ENCODE results near the gene PPT1. TPM values are rescaled to one million over a fixed set of nuclear protein-coding genes. Genes with fewer than 3 reads are reported as not detected.
A peak's percentile ranks its signal among the peaks of the same experiment; 100 is the strongest.

The PPT1 gene
- polyA plus RNA-seq, 1 of the 3 experiments (the other 2 are of a cell fraction): 26.0 TPM

DNA sequence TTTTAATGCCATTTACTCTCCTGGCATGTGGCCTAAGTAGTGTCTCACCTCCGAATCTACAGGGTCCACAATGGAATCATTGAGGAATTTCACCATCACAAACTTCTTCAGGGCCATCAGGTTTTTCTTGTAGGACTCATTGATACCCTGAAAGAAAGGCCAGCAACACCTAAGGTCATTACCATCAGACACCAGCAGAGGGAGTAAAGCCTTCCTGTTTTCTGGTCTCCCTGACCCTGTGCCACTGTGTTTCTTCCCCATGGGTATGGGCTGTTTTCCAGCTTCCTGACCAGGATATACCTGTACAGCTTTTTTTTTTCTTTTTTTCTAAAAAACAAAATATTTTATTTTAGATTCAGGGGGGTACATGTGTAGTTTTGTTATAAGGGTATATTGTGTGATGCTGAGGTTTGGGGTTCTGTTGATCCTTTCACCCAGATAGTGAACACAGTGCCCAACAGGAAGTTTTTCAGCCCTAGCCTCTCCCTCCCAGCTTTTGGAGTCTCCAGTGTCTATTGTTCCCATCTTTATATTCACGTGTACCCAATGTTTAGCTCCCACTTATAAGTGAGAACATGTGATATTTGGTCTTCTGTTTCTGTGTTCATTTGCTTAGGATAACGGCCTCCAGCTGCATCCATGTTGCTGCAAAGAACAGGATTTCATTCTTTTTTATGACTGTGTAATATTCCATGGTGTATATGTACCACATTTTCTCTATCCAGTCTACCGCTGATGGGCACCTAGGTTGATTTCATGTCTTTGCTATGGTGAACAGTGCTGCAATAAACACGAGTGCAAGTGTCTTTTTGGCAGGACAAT, 18.3 kb downstream of the PPT1 start:
- DNase-seq: peak; percentile 70
- CTCF ChIA-PET: interaction anchor here (0.7 to 3.5 kb wide), 18 partner anchors 9 to 359 kb away, joined by 3 to 47 read pairs (median 5); partner anchors contain the start of gene COL9A2
- WGBS (ENCODE audit: low lambda C conversion rate): 86% methylated on average over 5 of the region's 5 CpGs
- H3K4me1 ChIP-seq (ENCODE audit: control insufficient read depth in 1 of 2, insufficient read depth in 2 of 2, low read depth in 1 of 2, low read length in 1 of 2): peaks cover 0 to 5% of the 10 kb centered on the region in 2 experiments; a peak in 1 of 4 replicates
- no peak overlapping the region for H3K4me3 ChIP-seq (ENCODE audit: low read depth in 2 of 2, low read length in 1 of 2)
- H3K27me3 ChIP-seq (ENCODE audit: insufficient read depth): no peaks in the 10 kb centered on the region
- no peak overlapping the region for H3K9ac ChIP-seq
- H3K36me3 ChIP-seq (replicated peaks in 1 of 2; ENCODE audit: control insufficient read depth in 1 of 2, insufficient read depth in 2 of 2, low read length in 1 of 2): peaks cover 33 to 47% of the 10 kb centered on the region in 2 experiments
- H3K79me2 ChIP-seq (ENCODE audit: insufficient read depth): no peaks in the 10 kb centered on the region
- no peaks in the 10 kb centered on the region for H4K20me1 ChIP-seq (ENCODE audit: insufficient read depth)
- H2AFZ ChIP-seq (ENCODE audit: low read depth): no peak overlapping the region
- H3K9me3 ChIP-seq: no peaks in the 10 kb centered on the region
- peaks cover 42% of the 10 kb centered on the region for H3F3A ChIP-seq (replicated peaks; ENCODE audit: insufficient read depth)
- H3K27ac ChIP-seq (ENCODE audit: low read depth in 2 of 2, low read length in 1 of 2): no peak overlapping the region
- POLR2A ChIA-PET: interaction anchor here (0.6 kb wide), 1 partner anchor 262 kb away, joined by 3 read pairs; no protein-coding TSS in a partner anchor
- H3K4me2 ChIP-seq: no peak overlapping the region
- no peaks in the 10 kb centered on the region for H3K9me2 ChIP-seq
- TF ChIP-seq EP300 (IDR thresholded peaks at IDR 0.05; ENCODE audit: borderline replicate concordance in 1 of 2, low read depth in 1 of 2, low read length in 1 of 2) (no peak), TAF1 (IDR thresholded peaks at IDR 0.05; ENCODE audit: borderline replicate concordance, low read depth, low read length) (no peak), FOSL2 (IDR thresholded peaks at IDR 0.05; ENCODE audit: borderline replicate concordance, low read depth) (no peak), FOXJ3 (CRISPR knock-in tag; IDR thresholded peaks at IDR 0.05) (no peak), SIN3A (IDR thresholded peaks at IDR 0.05; ENCODE audit: borderline replicate concordance, low read depth, low read length) (no peak), NRF1 (IDR thresholded peaks at IDR 0.05; ENCODE audit: low read depth, low read length) (no peak), MEF2A (IDR thresholded peaks at IDR 0.05; ENCODE audit: borderline replicate concordance, low read depth) (no peak), SMC3 (IDR thresholded peaks at IDR 0.05; ENCODE audit: low read depth, low read length) (peak; percentile 45), YY1 (IDR thresholded peaks at IDR 0.05; ENCODE audit: low read depth) (no peak), RXRA (IDR thresholded peaks at IDR 0.05; ENCODE audit: borderline replicate concordance, low read depth) (no peak), JUND (IDR thresholded peaks at IDR 0.05) (no peak), FOXM1 (IDR thresholded peaks at IDR 0.05; ENCODE audit: low read depth) (no peak), TCF12 (IDR thresholded peaks at IDR 0.05) (no peak), EZH2phosphoT487 (IDR thresholded peaks at IDR 0.05; ENCODE audit: borderline replicate concordance, low read depth) (no peak), RAD21 (IDR thresholded peaks at IDR 0.05; ENCODE audit: low read length) (peak; percentile 58), POLR2AphosphoS5 (IDR thresholded peaks at IDR 0.05; ENCODE audit: low read depth, low read length) (no peak)
- TF ChIP-seq, protein P1, sequence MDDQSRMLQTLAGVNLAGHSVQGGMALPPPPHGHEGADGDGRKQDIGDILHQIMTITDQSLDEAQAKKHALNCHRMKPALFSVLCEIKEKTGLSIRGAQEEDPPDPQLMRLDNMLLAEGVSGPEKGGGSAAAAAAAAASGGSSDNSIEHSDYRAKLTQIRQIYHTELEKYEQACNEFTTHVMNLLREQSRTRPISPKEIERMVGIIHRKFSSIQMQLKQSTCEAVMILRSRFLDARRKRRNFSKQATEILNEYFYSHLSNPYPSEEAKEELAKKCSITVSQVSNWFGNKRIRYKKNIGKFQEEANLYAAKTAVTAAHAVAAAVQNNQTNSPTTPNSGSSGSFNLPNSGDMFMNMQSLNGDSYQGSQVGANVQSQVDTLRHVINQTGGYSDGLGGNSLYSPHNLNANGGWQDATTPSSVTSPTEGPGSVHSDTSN (IDR thresholded peaks at IDR 0.05): no peak
- TF ChIP-seq, protein P2, sequence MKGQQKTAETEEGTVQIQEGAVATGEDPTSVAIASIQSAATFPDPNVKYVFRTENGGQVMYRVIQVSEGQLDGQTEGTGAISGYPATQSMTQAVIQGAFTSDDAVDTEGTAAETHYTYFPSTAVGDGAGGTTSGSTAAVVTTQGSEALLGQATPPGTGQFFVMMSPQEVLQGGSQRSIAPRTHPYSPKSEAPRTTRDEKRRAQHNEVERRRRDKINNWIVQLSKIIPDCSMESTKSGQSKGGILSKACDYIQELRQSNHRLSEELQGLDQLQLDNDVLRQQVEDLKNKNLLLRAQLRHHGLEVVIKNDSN (IDR thresholded peaks at IDR 0.05; ENCODE audit: borderline replicate concordance, low read depth): no peak
- TF ChIP-seq, protein P3, sequence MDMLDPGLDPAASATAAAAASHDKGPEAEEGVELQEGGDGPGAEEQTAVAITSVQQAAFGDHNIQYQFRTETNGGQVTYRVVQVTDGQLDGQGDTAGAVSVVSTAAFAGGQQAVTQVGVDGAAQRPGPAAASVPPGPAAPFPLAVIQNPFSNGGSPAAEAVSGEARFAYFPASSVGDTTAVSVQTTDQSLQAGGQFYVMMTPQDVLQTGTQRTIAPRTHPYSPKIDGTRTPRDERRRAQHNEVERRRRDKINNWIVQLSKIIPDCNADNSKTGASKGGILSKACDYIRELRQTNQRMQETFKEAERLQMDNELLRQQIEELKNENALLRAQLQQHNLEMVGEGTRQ (IDR thresholded peaks at IDR 0.05; ENCODE audit: borderline replicate concordance, low read depth, low read length): no peak
- TF ChIP-seq, protein P4, sequence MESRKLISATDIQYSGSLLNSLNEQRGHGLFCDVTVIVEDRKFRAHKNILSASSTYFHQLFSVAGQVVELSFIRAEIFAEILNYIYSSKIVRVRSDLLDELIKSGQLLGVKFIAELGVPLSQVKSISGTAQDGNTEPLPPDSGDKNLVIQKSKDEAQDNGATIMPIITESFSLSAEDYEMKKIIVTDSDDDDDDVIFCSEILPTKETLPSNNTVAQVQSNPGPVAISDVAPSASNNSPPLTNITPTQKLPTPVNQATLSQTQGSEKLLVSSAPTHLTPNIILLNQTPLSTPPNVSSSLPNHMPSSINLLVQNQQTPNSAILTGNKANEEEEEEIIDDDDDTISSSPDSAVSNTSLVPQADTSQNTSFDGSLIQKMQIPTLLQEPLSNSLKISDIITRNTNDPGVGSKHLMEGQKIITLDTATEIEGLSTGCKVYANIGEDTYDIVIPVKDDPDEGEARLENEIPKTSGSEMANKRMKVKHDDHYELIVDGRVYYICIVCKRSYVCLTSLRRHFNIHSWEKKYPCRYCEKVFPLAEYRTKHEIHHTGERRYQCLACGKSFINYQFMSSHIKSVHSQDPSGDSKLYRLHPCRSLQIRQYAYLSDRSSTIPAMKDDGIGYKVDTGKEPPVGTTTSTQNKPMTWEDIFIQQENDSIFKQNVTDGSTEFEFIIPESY (IDR thresholded peaks at IDR 0.05; ENCODE audit: borderline replicate concordance, low read depth): no peak
- TF ChIP-seq, protein P5, sequence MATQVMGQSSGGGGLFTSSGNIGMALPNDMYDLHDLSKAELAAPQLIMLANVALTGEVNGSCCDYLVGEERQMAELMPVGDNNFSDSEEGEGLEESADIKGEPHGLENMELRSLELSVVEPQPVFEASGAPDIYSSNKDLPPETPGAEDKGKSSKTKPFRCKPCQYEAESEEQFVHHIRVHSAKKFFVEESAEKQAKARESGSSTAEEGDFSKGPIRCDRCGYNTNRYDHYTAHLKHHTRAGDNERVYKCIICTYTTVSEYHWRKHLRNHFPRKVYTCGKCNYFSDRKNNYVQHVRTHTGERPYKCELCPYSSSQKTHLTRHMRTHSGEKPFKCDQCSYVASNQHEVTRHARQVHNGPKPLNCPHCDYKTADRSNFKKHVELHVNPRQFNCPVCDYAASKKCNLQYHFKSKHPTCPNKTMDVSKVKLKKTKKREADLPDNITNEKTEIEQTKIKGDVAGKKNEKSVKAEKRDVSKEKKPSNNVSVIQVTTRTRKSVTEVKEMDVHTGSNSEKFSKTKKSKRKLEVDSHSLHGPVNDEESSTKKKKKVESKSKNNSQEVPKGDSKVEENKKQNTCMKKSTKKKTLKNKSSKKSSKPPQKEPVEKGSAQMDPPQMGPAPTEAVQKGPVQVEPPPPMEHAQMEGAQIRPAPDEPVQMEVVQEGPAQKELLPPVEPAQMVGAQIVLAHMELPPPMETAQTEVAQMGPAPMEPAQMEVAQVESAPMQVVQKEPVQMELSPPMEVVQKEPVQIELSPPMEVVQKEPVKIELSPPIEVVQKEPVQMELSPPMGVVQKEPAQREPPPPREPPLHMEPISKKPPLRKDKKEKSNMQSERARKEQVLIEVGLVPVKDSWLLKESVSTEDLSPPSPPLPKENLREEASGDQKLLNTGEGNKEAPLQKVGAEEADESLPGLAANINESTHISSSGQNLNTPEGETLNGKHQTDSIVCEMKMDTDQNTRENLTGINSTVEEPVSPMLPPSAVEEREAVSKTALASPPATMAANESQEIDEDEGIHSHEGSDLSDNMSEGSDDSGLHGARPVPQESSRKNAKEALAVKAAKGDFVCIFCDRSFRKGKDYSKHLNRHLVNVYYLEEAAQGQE (IDR thresholded peaks at IDR 0.05; ENCODE audit: low read depth, low read length): no peak
- TF ChIP-seq, protein P6, sequence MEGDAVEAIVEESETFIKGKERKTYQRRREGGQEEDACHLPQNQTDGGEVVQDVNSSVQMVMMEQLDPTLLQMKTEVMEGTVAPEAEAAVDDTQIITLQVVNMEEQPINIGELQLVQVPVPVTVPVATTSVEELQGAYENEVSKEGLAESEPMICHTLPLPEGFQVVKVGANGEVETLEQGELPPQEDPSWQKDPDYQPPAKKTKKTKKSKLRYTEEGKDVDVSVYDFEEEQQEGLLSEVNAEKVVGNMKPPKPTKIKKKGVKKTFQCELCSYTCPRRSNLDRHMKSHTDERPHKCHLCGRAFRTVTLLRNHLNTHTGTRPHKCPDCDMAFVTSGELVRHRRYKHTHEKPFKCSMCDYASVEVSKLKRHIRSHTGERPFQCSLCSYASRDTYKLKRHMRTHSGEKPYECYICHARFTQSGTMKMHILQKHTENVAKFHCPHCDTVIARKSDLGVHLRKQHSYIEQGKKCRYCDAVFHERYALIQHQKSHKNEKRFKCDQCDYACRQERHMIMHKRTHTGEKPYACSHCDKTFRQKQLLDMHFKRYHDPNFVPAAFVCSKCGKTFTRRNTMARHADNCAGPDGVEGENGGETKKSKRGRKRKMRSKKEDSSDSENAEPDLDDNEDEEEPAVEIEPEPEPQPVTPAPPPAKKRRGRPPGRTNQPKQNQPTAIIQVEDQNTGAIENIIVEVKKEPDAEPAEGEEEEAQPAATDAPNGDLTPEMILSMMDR (IDR thresholded peaks at IDR 0.05): peak; percentile 79

All from SK-N-SH (cell line).